Loucy (cell line): ENCODE measurements around the gene SLC43A1.

Source experiments
- CTCF ChIP-seq: fragments of 200-600 bp; sonication (generic); conservative IDR thresholded peaks from 2 replicates; pipeline ENCODE4 v1.5.1; 2014; ENCODE audit warnings: mild to moderate bottlenecking, antibody characterized with exemption, low read length
- EZH2phosphoT487 ChIP-seq: fragments of 200-600 bp; IDR thresholded peaks from 2 replicates; pipeline ENCODE4 v1.6.1; 2018; ENCODE audit warnings: antibody characterized with exemption, mild to moderate bottlenecking, moderate library complexity, borderline replicate concordance

GRCh38 chr11:57523419-57523818 lies 7.9 kb upstream of the SLC43A1 start:
- no peak for TF ChIP-seq CTCF
- TF ChIP-seq EZH2phosphoT487, result no peak
